T-cell (primary cell): Measurements from ENCODE around the gene TLE3. TPM values are rescaled to one million over a fixed set of nuclear protein-coding genes. Genes with fewer than 3 reads are reported as not detected.

Source experiments
- ATAC-seq, 4 experiments: fragments of 200-7000 bp in 3 of 4; fragments of 150-1000 bp in 1 of 4; cut with Tn5 transposase; replicated peaks in 1 of 4; 1 replicate in 3 of 4; 2 replicates in 1 of 4; pipeline ENCODE4 v1.10.0; 2021; ENCODE audit warnings: moderate library complexity in 3 of 4, mild to moderate bottlenecking in 2 of 4, moderate number of reproducible peaks in 1 of 4
- CTCF ChIA-PET, 2 donors: fragments of 300-600 bp; sonication (Branson Sonifier 250); formaldehyde crosslinking; loops; one replicate each; lab custom pipeline; 2022; ENCODE audit warnings: antibody characterized with exemption in 2 of 2; lab: Charles Lee
- POLR2A ChIA-PET, 2 donors: fragments of 300-600 bp; sonication (Branson Sonifier 250); formaldehyde crosslinking; loops; one replicate each; lab custom pipeline; 2022; ENCODE audit warnings: antibody characterized with exemption in 2 of 2; lab: Charles Lee
- DNase-seq, 35 experiments: peaks; one replicate each; pipeline versions ENCODE4 v3.0.0 to v3.0.0-alpha.2; 2013 to 2023
- H3K27ac ChIP-seq: one replicate; pipeline ENCODE4 v1.5.1; 2013; ENCODE audit warnings: low read length
- H3K27me3 ChIP-seq, 2 experiments: replicated peaks in 1 of 2; 1 replicate in 1 of 2; 2 replicates in 1 of 2; pipeline versions ENCODE4 v1.6.1 to v1.7.0; 2013; ENCODE audit warnings: low read length in 1 of 2, mixed read lengths in 1 of 2; ENCODE audit not compliant: control insufficient read depth in 2 of 2, insufficient read depth in 2 of 2; ENCODE audit errors: extremely low read depth in 1 of 2
- H3K36me3 ChIP-seq, 2 donors: 1 replicate in 1 of 2; 2 replicates in 1 of 2; pipeline versions ENCODE4 v1.6.1 to v1.7.0; 2013; ENCODE audit warnings: low read length in 1 of 2; ENCODE audit not compliant: control insufficient read depth in 2 of 2, insufficient read depth in 1 of 2; ENCODE audit errors: extremely low read depth in 1 of 2
- H3K4me1 ChIP-seq, 2 experiments: 1 replicate in 1 of 2; 2 replicates in 1 of 2; pipeline versions ENCODE4 v1.6.1 to v1.7.0; 2013; ENCODE audit warnings: low read length in 2 of 2, mixed read lengths in 1 of 2; ENCODE audit not compliant: insufficient read depth in 2 of 2, control insufficient read depth in 1 of 2; ENCODE audit errors: extremely low read depth in 1 of 2
- H3K4me3 ChIP-seq, 2 donors: 1 replicate in 1 of 2; 2 replicates in 1 of 2; pipeline versions ENCODE4 v1.5.1 to v1.7.0; 2013; ENCODE audit warnings: mild to moderate bottlenecking in 2 of 2, low read length in 1 of 2, moderate library complexity in 1 of 2; ENCODE audit not compliant: control insufficient read depth in 1 of 2; ENCODE audit errors: extremely low read depth in 1 of 2
- H3K9me3 ChIP-seq: 2 replicates; pipeline ENCODE4 v1.7.0; 2013
- H3K27ac Mint-ChIP-seq, 2 donors: one replicate each; pipeline ENCODE4 v1.8.0; 2020 to 2021; ENCODE audit warnings: mild to moderate bottlenecking in 2 of 2, mixed read lengths in 2 of 2
- H3K27me3 Mint-ChIP-seq, 2 donors: one replicate each; pipeline ENCODE4 v1.8.0; 2021 to 2022; ENCODE audit warnings: mixed read lengths in 2 of 2
- H3K36me3 Mint-ChIP-seq: one replicate; pipeline ENCODE4 v1.8.0; 2021; ENCODE audit warnings: mixed read lengths
- H3K4me1 Mint-ChIP-seq, 3 donors: one replicate each; pipeline ENCODE4 v1.8.0; 2020 to 2022; ENCODE audit warnings: mixed read lengths in 3 of 3, mild to moderate bottlenecking in 1 of 3
- H3K4me3 Mint-ChIP-seq, 3 donors: one replicate each; pipeline ENCODE4 v1.8.0; 2020 to 2022; ENCODE audit warnings: mild to moderate bottlenecking in 3 of 3, mixed read lengths in 3 of 3, moderate library complexity in 3 of 3
- H3K9me3 Mint-ChIP-seq, 3 donors: one replicate each; pipeline ENCODE4 v1.8.0; 2020 to 2022; ENCODE audit warnings: mixed read lengths in 3 of 3
- WGBS: methylation state at CpG from one replicate; pipeline ENCODE4 v1.1.5; 2013; ENCODE audit warnings: missing lambda C conversion rate; ENCODE audit not compliant: insufficient coverage; 5-methylcytosine and 5-hydroxymethylcytosine counted together
- total RNA-seq, 35 experiments: library from RNA in 6 of 35; stranded (reverse) in 6 of 35; fragments of 120-200 nt in 1 of 35; gene quantifications; one replicate each; pipeline versions ENCODE4 v1.2.1 to v1.2.4 and lab custom pipeline; 2013 to 2026

Gene TLE3
- total RNA-seq, 5 donors from 2014 or later (not counting 1 experiment from before 2014, with no cell fraction given): 99.2 to 174 (median 160) TPM

GRCh38 chr15:70079888-70080287, 17.8 kb downstream of the TLE3 start:
- ATAC-seq: no peak
- H3K27ac ChIP-seq: no peak overlapping the region
- ChIA-PET CTCF (no interaction called here), POLR2A (interaction anchor here in 1 of 2 donors (0.6 kb wide), 1 partner anchor 14 kb away, joined by 6 read pairs; no protein-coding TSS in a partner anchor)
- H3K4me1 ChIP-seq: peaks cover 9 to 39% of the 10 kb centered on the region in 2 experiments
- H3K9me3 ChIP-seq: no peaks in the 10 kb centered on the region
- no peak overlapping the region for H3K4me3 Mint-ChIP-seq
- no peaks in the 10 kb centered on the region for H3K27me3 ChIP-seq
- H3K27me3 Mint-ChIP-seq: no peaks in the 10 kb centered on the region
- no peaks in the 10 kb centered on the region for H3K9me3 Mint-ChIP-seq
- no peak overlapping the region for H3K4me3 ChIP-seq
- peaks cover 60% of the 10 kb centered on the region for H3K36me3 Mint-ChIP-seq
- 100% methylated on average over 6 of the region's 9 CpGs for WGBS
- H3K27ac Mint-ChIP-seq: no peak overlapping the region
- H3K36me3 ChIP-seq: peaks cover 17 to 72% of the 10 kb centered on the region in 2 donors
- peaks cover 37 to 67% (median 57%) of the 10 kb centered on the region in 3 donors for H3K4me1 Mint-ChIP-seq
- no peak for DNase-seq

DNA sequence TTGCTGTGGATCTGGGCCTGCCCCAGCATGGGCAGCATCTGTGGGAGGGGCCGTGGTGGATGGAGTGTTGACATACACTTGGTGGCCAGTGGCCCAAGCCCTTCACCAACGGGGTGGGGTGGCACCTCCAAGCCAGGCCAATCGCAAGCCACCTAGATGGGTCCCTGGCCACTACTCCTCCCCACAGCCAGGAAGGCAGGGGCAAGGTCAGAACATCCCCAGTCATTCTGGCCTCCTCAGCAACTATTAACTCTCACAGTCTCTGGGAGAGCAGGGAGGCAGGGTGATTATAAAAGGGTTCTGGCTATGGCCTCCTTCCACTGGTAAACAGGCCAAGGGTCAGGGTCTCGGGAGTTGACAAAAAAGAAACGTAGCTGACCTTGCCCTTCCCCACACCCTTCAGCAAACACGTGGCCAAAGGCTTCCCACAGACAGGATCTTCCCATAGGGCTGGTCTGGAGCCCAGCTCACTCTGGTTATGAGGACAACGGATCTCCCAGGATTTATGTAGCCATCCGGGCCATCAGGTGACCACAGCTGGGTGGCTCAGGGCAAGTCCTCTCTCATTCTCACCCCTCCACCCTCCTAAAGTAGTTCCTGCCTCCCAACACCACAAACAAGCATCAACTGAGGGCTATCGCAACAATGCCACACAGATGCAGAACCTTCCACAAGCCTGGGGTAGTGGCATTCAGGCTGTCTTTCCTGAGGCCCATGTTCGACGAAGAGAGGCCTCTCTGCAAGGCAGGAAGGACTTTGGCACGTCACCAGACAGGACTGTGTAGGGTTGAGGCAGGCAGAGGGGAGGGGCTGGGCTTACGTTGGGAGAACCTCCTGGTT, 18.9 kb downstream of the TLE3 start:
- Mint-ChIP-seq H3K36me3 (peaks cover 62% of the 10 kb centered on the region), H3K4me3 (no peak overlapping the region), H3K27me3 (no peaks in the 10 kb centered on the region), H3K27ac (no peak overlapping the region), H3K4me1 (peaks cover 26 to 61% (median 49%) of the 10 kb centered on the region in 3 donors), H3K9me3 (no peaks in the 10 kb centered on the region)
- Histone ChIP-seq H3K4me1 (peaks cover 2 to 28% of the 10 kb centered on the region in 2 experiments), H3K36me3 (peaks cover 22 to 81% of the 10 kb centered on the region in 2 donors), H3K4me3 (no peak overlapping the region), H3K9me3 (no peaks in the 10 kb centered on the region), H3K27ac (no peak overlapping the region), H3K27me3 (no peaks in the 10 kb centered on the region)
- ChIA-PET POLR2A (no interaction called here), CTCF (no interaction called here)
- 87% methylated on average over 7 of the region's 13 CpGs for WGBS
- no peak for DNase-seq
- ATAC-seq: no peak

DNA sequence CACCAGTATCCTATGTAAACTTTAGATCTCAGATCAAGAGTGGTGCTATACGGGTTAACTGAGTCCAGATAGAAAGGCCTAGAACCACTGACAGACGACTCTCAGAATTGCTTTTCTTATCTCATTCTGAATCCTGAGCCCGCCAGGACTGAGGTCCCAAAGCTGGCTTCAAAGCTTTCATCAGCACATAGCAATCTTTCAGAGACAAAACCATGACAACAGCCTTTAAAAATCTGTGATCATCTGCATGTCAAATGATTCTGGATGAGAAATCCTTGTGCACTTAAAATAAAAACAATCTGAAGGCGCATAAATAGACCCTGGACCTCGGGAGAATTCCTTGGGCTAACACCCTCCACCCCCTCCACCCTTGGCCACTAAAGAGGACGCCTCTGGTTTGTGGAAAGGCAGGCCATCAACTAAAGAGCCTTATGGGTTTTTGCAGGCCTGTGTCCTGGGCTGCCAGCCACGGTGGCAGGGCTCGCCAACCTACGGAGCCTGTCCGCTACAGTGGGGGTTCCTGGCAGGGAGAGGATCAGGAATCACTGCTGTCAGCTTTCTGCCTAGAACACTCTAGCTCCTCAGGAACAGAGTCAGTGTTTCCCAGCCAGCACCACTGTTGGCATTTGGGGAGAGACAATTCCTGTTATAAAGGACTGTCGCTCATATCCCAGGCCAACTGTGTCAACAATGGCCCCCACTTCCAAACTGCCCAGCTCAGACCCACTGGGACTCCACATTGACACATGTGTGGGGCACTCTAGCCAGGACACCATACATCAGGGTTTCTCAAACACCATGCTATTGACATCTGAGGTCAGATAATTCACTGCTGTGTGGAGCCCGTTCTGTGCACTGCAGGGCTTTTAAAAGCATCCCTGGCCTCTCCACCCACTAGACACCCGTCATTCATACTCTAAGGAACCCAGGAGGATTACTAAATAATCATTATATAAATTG, 20.2 kb downstream of the TLE3 start:
- H3K4me1 ChIP-seq: peaks cover 0 to 20% of the 10 kb centered on the region in 2 experiments
- H3K27me3 ChIP-seq: no peaks in the 10 kb centered on the region
- no peak for DNase-seq
- no peak overlapping the region for H3K4me3 Mint-ChIP-seq
- no peaks in the 10 kb centered on the region for H3K27me3 Mint-ChIP-seq
- H3K4me3 ChIP-seq: no peak overlapping the region
- H3K27ac Mint-ChIP-seq: no peak overlapping the region
- H3K36me3 ChIP-seq: peaks cover 19 to 83% of the 10 kb centered on the region in 2 donors
- H3K4me1 Mint-ChIP-seq: peaks cover 17 to 59% (median 41%) of the 10 kb centered on the region in 3 donors
- 93% methylated on average over 6 of the region's 13 CpGs for WGBS
- no peak overlapping the region for H3K27ac ChIP-seq
- no peaks in the 10 kb centered on the region for H3K9me3 Mint-ChIP-seq
- peaks cover 64% of the 10 kb centered on the region for H3K36me3 Mint-ChIP-seq
- ChIA-PET POLR2A (no interaction called here), CTCF (no interaction called here)
- no peak for ATAC-seq
- H3K9me3 ChIP-seq: no peaks in the 10 kb centered on the region

DNA sequence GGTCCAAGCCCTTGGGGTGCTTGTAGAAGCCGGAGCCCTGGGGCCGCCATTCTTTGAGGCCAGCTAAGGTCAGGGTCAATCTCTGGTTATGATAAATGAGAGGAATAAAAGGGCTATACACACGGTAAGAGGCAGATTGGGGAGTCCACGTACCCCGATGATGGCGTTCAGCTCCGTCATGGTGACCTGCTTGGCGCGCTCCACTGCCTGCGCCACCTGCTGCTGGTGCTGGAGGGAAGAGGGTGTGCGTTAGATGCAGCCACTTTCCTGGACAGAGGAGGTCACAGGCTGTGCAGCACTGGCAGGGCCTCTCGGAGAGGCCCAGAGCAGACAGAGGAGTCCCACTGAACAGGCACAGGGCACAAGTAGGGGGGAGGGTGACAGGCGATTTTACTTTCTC, 23.3 kb downstream of the TLE3 start:
- H3K4me3 Mint-ChIP-seq: no peak overlapping the region
- Histone ChIP-seq H3K4me1 (peaks cover 0 to 17% of the 10 kb centered on the region in 2 experiments), H3K27ac (no peak overlapping the region), H3K4me3 (no peak overlapping the region), H3K9me3 (no peaks in the 10 kb centered on the region), H3K36me3 (peaks cover 17 to 88% of the 10 kb centered on the region in 2 donors), H3K27me3 (no peaks in the 10 kb centered on the region)
- H3K4me1 Mint-ChIP-seq: peaks cover 26 to 39% (median 33%) of the 10 kb centered on the region in 3 donors
- peaks cover 67% of the 10 kb centered on the region for H3K36me3 Mint-ChIP-seq
- no peaks in the 10 kb centered on the region for H3K9me3 Mint-ChIP-seq
- no peak overlapping the region for H3K27ac Mint-ChIP-seq
- DNase-seq: no peak
- ATAC-seq: no peak
- ChIA-PET POLR2A (no interaction called here), CTCF (no interaction called here)
- H3K27me3 Mint-ChIP-seq: no peaks in the 10 kb centered on the region
- 100% methylated on average over 10 of the region's 13 CpGs for WGBS

GRCh38 chr15:70072479-70072878, 25.2 kb downstream of the TLE3 start:
- Histone ChIP-seq H3K27me3 (no peaks in the 10 kb centered on the region), H3K27ac (no peak overlapping the region), H3K36me3 (peaks cover 16 to 88% of the 10 kb centered on the region in 2 donors), H3K4me3 (no peak overlapping the region), H3K9me3 (no peaks in the 10 kb centered on the region), H3K4me1 (peaks cover 0 to 2% of the 10 kb centered on the region in 2 experiments)
- no peaks in the 10 kb centered on the region for H3K27me3 Mint-ChIP-seq
- ATAC-seq (no peak), DNase-seq (no peak)
- H3K36me3 Mint-ChIP-seq: peaks cover 75% of the 10 kb centered on the region
- 100% methylated on average over 2 of the region's 3 CpGs for WGBS
- no peak overlapping the region for H3K4me3 Mint-ChIP-seq
- H3K27ac Mint-ChIP-seq: no peak overlapping the region
- no peaks in the 10 kb centered on the region for H3K9me3 Mint-ChIP-seq
- peaks cover 24 to 33% (median 32%) of the 10 kb centered on the region in 3 donors for H3K4me1 Mint-ChIP-seq
- POLR2A ChIA-PET: no interaction called here
- CTCF ChIA-PET: no interaction called here

DNA sequence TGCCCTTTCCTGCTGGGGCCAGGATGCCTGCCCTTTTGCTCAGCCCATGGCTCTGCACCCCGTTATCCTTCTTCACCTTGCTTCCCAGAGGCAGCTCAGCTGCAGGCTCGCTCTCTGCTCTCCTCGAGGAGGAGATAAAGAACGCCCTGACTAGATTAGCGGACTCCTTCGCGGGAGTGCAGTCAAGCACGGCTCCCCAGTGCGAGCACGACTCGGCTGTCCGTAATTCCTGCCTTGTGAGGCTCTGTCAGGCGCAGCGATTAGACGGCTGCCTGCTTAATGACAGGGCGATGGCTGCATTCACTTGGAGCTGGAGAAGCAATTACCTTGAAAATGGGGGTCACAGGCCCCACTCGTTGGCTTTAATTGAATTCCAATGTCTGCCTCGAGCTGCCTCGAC, 25.9 kb downstream of the TLE3 start:
- ATAC-seq (no peak), DNase-seq (no peak)
- no peaks in the 10 kb centered on the region for H3K27me3 Mint-ChIP-seq
- H3K9me3 Mint-ChIP-seq: no peaks in the 10 kb centered on the region
- Histone ChIP-seq H3K9me3 (no peaks in the 10 kb centered on the region), H3K4me3 (no peak overlapping the region), H3K36me3 (peaks cover 21 to 87% of the 10 kb centered on the region in 2 donors), H3K4me1 (no peaks in the 10 kb centered on the region), H3K27me3 (no peaks in the 10 kb centered on the region), H3K27ac (no peak overlapping the region)
- POLR2A ChIA-PET: interaction anchor here in 1 of 2 donors (0.6 kb wide), 1 partner anchor 10 kb away, joined by 4 read pairs; no protein-coding TSS in a partner anchor
- H3K4me3 Mint-ChIP-seq: no peak overlapping the region
- peaks cover 76% of the 10 kb centered on the region for H3K36me3 Mint-ChIP-seq
- CTCF ChIA-PET: no interaction called here
- peaks cover 26 to 32% (median 27%) of the 10 kb centered on the region in 3 donors for H3K4me1 Mint-ChIP-seq
- 95% methylated on average over 16 of the region's 19 CpGs for WGBS
- no peak overlapping the region for H3K27ac Mint-ChIP-seq
